SK-N-SH treated with all-trans-retinoic acid at 6 μM for 48 hours (cell line): ENCODE results near the gene SRMS.

Experiments used
- ATAC-seq: fragments of 200-7000 bp; cut with Tn5 transposase; 3 replicates; pipeline ENCODE4 v1.9.1; 2020; ENCODE audit warnings: mild to moderate bottlenecking, moderate library complexity
- ARNTL ChIP-seq: fragments of 450-650 bp; formaldehyde crosslinking; IDR thresholded peaks from 2 replicates; pipeline ENCODE4 v1.5.0; 2020; ENCODE audit warnings: low read depth, mild to moderate bottlenecking, moderate library complexity, borderline replicate concordance
- BACH2 ChIP-seq: fragments of 250-450 bp; sonication (Bioruptor Pico); IDR thresholded peaks from 2 replicates; pipeline ENCODE4 v1.9.0; 2021; ENCODE audit warnings: mild to moderate bottlenecking, borderline replicate concordance
- CREB5 ChIP-seq: fragments of 250-450 bp; sonication (Bioruptor Pico); IDR thresholded peaks from 2 replicates; pipeline ENCODE4 v1.5.1; 2020; ENCODE audit warnings: low read depth, mild to moderate bottlenecking, moderate library complexity
- CSRNP3 ChIP-seq: fragments of 250-450 bp; sonication (Bioruptor Pico); IDR thresholded peaks from 2 replicates; pipeline ENCODE4 v1.5.1; 2021; ENCODE audit warnings: mild to moderate bottlenecking, moderate library complexity
- ESRRG ChIP-seq: fragments of 250-450 bp; sonication (Bioruptor Pico); IDR thresholded peaks from 2 replicates; pipeline ENCODE4 v1.6.1; 2021; ENCODE audit warnings: mild to moderate bottlenecking
- OSR1 ChIP-seq: fragments of 250-450 bp; sonication (Bioruptor Pico); IDR thresholded peaks from 2 replicates; pipeline ENCODE4 v1.8.0; 2022; ENCODE audit warnings: moderate library complexity, mild to moderate bottlenecking, inconsistent platforms
- PATZ1 ChIP-seq: fragments of 250-450 bp; sonication (Bioruptor Pico); IDR thresholded peaks from 2 replicates; pipeline ENCODE4 v1.8.0; 2020; ENCODE audit warnings: mild to moderate bottlenecking, moderate library complexity, borderline replicate concordance
- PPARA ChIP-seq: fragments of 250-450 bp; sonication (Bioruptor Pico); IDR thresholded peaks from 2 replicates; pipeline ENCODE4 v1.5.0; 2020; ENCODE audit warnings: mild to moderate bottlenecking, borderline replicate concordance
- RARB ChIP-seq: fragments of 250-450 bp; sonication (Bioruptor Pico); IDR thresholded peaks from 2 replicates; pipeline ENCODE4 v1.8.0; 2021; ENCODE audit warnings: mild to moderate bottlenecking, moderate library complexity
- SNAI2 ChIP-seq: fragments of 250-450 bp; sonication (Bioruptor Pico); IDR thresholded peaks from 2 replicates; pipeline ENCODE4 v1.5.0; 2020; ENCODE audit warnings: mild to moderate bottlenecking, moderate library complexity
- TCF4 ChIP-seq: fragments of 250-450 bp; sonication (Bioruptor Pico); IDR thresholded peaks from 2 replicates; pipeline ENCODE4 v1.8.0; 2021; ENCODE audit warnings: mild to moderate bottlenecking, moderate library complexity, borderline replicate concordance
- TOX ChIP-seq: fragments of 250-450 bp; sonication (Bioruptor Pico); IDR thresholded peaks from 2 replicates; pipeline ENCODE4 v1.8.0; 2021; ENCODE audit warnings: mild to moderate bottlenecking, moderate library complexity, borderline replicate concordance
- TSHZ2 ChIP-seq: fragments of 250-450 bp; sonication (Bioruptor Pico); IDR thresholded peaks from 2 replicates; pipeline ENCODE4 v1.5.0; 2020; ENCODE audit warnings: mild to moderate bottlenecking, moderate library complexity
- ZC3H10 ChIP-seq: fragments of 250-450 bp; sonication (Bioruptor Pico); IDR thresholded peaks from 2 replicates; pipeline ENCODE4 v1.5.1; 2021; ENCODE audit warnings: mild to moderate bottlenecking, moderate library complexity
- ZNF70 ChIP-seq: fragments of 450-650 bp; formaldehyde crosslinking; IDR thresholded peaks from 2 replicates; pipeline ENCODE4 v1.5.0; 2020; ENCODE audit warnings: mild to moderate bottlenecking, moderate library complexity

SRMS gene

GRCh38 chr20:63539092-63539430, 8.5 kb downstream of the SRMS start (continued):
- no peak for TF ChIP-seq CREB5
- no peak for TF ChIP-seq TCF4 (CRISPR knock-in tag)
- no peak for TF ChIP-seq ARNTL (CRISPR knock-in tag)
- TF ChIP-seq, all 23 proteins: peak for 0

- peak; percentile 16 for ATAC-seq
- no peak for TF ChIP-seq CSRNP3 (CRISPR knock-in tag)
- TF ChIP-seq OSR1 (CRISPR knock-in tag): no peak
- TF ChIP-seq BACH2 (CRISPR knock-in tag): no peak
- no peak for TF ChIP-seq ARNTL (CRISPR knock-in tag)
- no peak for TF ChIP-seq ZC3H10 (CRISPR knock-in tag)
- no peak for TF ChIP-seq ZNF70 (CRISPR knock-in tag)
- no peak; the same call in 1 of the 2 replicates for TF ChIP-seq PATZ1 (CRISPR knock-in tag)
- no peak for TF ChIP-seq PPARA (CRISPR knock-in tag)
- no peak for TF ChIP-seq TSHZ2 (CRISPR knock-in tag)
- TF ChIP-seq RARB (CRISPR knock-in tag): no peak
- no peak for TF ChIP-seq SNAI2 (CRISPR knock-in tag)
- TF ChIP-seq TCF4 (CRISPR knock-in tag): no peak
- TF ChIP-seq ESRRG (CRISPR knock-in tag): no peak
- no peak for TF ChIP-seq CREB5
These were observed 9.1 kb downstream of the SRMS start for GRCh38 chr20:63538204-63539091.

GRCh38 chr20:63537525-63538203, 9.9 kb downstream of the SRMS start:
- TF ChIP-seq PATZ1 (CRISPR knock-in tag) (peak; percentile 26; the same call in 1 of the 2 replicates), TOX (CRISPR knock-in tag) (no peak)
- ATAC-seq: peak; percentile 90
